ENCODE data around the gene SSPN.

DNA sequence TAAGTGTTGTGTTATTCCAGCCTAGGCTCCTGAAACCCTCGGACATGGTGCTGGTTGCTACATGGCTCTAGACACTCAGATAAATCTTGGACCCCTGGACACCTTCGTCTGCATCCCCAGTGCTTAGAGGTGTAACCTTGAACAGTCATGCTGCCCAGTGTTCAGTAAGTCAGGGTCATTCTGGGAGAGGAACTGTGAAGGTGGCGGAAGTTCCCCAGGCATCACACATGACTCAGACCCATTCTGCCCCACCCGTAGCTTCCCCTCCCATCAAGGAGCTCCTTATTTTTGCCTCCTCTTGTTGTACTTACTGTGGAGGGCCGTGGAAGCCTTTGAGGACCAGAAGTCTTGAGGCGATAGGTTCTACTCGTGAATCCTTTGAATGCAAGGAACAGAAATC lies 18.1 kb upstream of the SSPN start:
- TF ChIP-seq, protein P1, sequence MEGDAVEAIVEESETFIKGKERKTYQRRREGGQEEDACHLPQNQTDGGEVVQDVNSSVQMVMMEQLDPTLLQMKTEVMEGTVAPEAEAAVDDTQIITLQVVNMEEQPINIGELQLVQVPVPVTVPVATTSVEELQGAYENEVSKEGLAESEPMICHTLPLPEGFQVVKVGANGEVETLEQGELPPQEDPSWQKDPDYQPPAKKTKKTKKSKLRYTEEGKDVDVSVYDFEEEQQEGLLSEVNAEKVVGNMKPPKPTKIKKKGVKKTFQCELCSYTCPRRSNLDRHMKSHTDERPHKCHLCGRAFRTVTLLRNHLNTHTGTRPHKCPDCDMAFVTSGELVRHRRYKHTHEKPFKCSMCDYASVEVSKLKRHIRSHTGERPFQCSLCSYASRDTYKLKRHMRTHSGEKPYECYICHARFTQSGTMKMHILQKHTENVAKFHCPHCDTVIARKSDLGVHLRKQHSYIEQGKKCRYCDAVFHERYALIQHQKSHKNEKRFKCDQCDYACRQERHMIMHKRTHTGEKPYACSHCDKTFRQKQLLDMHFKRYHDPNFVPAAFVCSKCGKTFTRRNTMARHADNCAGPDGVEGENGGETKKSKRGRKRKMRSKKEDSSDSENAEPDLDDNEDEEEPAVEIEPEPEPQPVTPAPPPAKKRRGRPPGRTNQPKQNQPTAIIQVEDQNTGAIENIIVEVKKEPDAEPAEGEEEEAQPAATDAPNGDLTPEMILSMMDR (conservative IDR thresholded peaks at IDR 0.05) = no peak
- no peak for TF ChIP-seq ZFX (IDR thresholded peaks at IDR 0.05)
